ENCODE data around the gene RNF217.
"Not testable (repeated sequence)": the region's sequence is repeated elsewhere in the genome, so short reads cannot be mapped to it uniquely, and the experiment has no call there.

RNF217 gene

GRCh38 chr6:125031385-125031784 is 69.1 kb downstream of the RNF217 start:
- no peak overlapping the region for H3K4me3 ChIP-seq (ENCODE audit: low read depth, low read length)
- DNase-seq (ENCODE audit: low read depth, low spot score) = no peak
- TF ChIP-seq CTCF (IDR thresholded peaks at IDR 0.05; ENCODE audit: insufficient read depth, low read length, missing control alignments) = no peak
- ChIA-PET CTCF (no interaction called here), POLR2A (interaction anchor here (0.7 kb wide), 1 partner anchor 69 kb away, joined by 3 read pairs; no protein-coding TSS in a partner anchor)

- H3K4me3 ChIP-seq (ENCODE audit: low read depth, low read length); CTCF ChIA-PET; POLR2A ChIA-PET; DNase-seq (ENCODE audit: low read depth, low spot score): not testable (repeated sequence)
These were observed 72.7 kb downstream of the RNF217 start for GRCh38 chr6:125034929-125035328.

DNA sequence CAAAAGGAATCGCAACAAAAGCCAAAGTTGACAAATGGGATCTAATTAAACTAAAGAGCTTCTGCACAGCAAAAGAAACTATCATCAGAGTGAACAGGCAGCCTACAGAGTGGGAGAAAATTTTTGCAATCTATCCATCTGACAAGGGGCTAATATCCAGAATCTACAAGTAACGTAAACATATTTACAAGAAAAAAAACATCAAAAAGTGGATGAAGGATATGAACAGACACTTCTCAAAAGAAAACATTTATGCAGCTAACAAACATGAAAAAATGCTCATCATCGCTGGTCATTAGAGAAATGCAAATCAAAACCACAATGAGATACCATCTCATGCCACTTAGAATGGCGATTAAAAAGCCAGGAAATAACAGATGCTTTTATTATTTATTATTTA is 74.2 kb downstream of the RNF217 start:
- CTCF ChIA-PET; H3K4me3 ChIP-seq (ENCODE audit: low read depth, low read length); DNase-seq (ENCODE audit: low read depth, low spot score); POLR2A ChIA-PET: not testable (repeated sequence)

GRCh38 chr6:125037827-125038226 is 75.6 kb downstream of the RNF217 start:
- CTCF ChIA-PET = no interaction called here
- no peak for DNase-seq (ENCODE audit: low read depth, low spot score)
- H3K4me3 ChIP-seq (ENCODE audit: low read depth, low read length) = no peak overlapping the region
- POLR2A ChIA-PET = no interaction called here
- TF ChIP-seq CTCF (IDR thresholded peaks at IDR 0.05; ENCODE audit: insufficient read depth, low read length, missing control alignments) = no peak

GRCh38 chr6:125038925-125039324 is 76.7 kb downstream of the RNF217 start:
- TF ChIP-seq CTCF (IDR thresholded peaks at IDR 0.05; ENCODE audit: insufficient read depth, low read length, missing control alignments) = no peak
- no peak for DNase-seq (ENCODE audit: low read depth, low spot score)
- ChIA-PET POLR2A (no interaction called here), CTCF (no interaction called here)
- no peak overlapping the region for H3K4me3 ChIP-seq (ENCODE audit: low read depth, low read length)

DNA sequence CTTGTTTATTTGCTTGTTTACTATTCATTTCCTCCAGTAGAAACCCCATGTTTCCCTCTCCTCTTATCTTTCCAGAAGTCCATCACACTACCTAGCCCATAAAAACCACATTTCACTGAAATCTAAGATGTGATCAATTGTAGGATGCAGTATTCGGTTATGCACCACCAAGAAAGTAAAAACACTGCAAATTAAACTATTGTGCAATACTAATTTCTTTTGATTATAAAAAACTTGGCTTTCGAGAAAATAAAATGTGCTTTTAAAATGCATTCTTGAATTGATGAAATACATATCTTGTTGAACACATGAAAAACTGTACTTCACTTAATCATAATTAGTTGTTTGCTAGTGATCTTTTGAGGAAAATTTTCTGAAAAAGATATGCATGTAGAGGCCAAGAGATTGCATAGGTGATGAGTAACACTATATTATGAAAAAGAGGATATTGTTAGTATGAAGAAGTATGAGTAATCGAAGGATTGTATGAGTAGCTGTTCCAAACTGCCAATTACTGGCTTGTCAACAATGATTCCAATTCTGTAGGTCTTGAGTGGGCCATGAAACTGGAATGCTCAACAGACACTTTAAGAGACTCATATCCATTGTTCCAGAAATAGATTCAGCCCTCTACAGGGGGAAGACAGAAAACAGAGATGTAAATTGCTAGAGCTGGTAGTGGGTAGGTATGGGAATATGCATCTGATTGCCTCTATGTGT is 79.7 kb downstream of the RNF217 start:
- POLR2A ChIA-PET = no interaction called here
- CTCF ChIA-PET = no interaction called here
- TF ChIP-seq CTCF (IDR thresholded peaks at IDR 0.05; ENCODE audit: insufficient read depth, low read length, missing control alignments) = no peak
- DNase-seq (ENCODE audit: low read depth, low spot score) = no peak
- no peak overlapping the region for H3K4me3 ChIP-seq (ENCODE audit: low read depth, low read length)

- TF ChIP-seq CTCF (IDR thresholded peaks at IDR 0.05; ENCODE audit: insufficient read depth, low read length, missing control alignments) = no peak
- ChIA-PET POLR2A (no interaction called here), CTCF (no interaction called here)
- no peak overlapping the region for H3K4me3 ChIP-seq (ENCODE audit: low read depth, low read length)
- DNase-seq (ENCODE audit: low read depth, low spot score) = no peak
These were observed 81.8 kb downstream of the RNF217 start for GRCh38 chr6:125044066-125044465.
